ENCODE results near the gene RRAD. TPM values are rescaled to one million over a fixed set of nuclear protein-coding genes. Genes with fewer than 3 reads are reported as not detected.

Gene RRAD
- total and polyA plus RNA-seq, 2 donors (not counting 3 experiments of a cell fraction or from before 2014, with no cell fraction given) = 0.22 to 0.48 TPM

DNA sequence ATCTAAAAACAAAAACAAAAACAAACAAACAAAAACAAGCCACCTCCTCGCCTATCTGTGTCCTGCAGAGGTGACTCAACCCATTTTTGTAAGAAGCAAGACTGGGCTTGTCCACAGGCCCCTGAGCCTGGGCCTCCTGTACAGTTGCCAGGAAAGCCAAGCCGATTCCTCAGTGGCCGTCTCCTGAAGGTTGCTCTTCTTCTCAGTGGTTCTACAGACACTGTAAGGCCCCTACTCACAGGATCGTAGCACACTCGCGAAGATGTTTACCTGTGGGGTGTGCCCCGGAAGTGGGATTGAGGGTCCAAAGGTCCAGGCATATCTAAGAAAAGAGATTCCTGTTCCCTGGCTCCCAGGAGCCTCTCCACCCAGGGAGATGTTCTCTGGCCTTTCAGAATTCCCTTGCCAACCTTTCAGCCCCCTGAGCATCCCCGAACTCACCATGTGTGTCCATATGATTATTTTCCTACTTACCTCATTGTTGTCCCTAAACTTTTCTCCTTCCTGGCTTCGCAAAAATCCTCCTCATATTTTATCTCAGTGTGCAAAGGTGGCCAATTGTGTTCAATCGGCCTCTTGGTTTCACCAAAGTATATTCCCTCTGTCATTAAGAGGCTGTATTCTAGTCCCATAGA is 28.2 kb upstream of the RRAD start:
- BruUV-seq (replicated peaks) = no TSS peak
- Histone ChIP-seq H3K79me2 (ENCODE audit: control insufficient read depth, insufficient read depth, low read length) (no peaks in the 10 kb centered on the region), H3K36me3 (ENCODE audit: control insufficient read depth in 2 of 2, extremely low read depth in 1 of 2, insufficient read depth in 2 of 2, low read length in 2 of 2) (no peaks in the 10 kb centered on the region), H3K4me2 (ENCODE audit: insufficient read depth, low read length) (no peak overlapping the region), H3K4me1 (ENCODE audit: control insufficient read depth, extremely low read depth, insufficient read depth, low read length) (no peaks in the 10 kb centered on the region), H3K27me3 (ENCODE audit: control insufficient read depth in 2 of 2, insufficient read depth in 2 of 2, low read length in 2 of 2) (peaks cover 3 to 11% of the 10 kb centered on the region in 2 experiments), H3K9me3 (replicated peaks; ENCODE audit: control insufficient read depth, insufficient read depth, low read length) (no peaks in the 10 kb centered on the region), H3K9ac (replicated peaks; ENCODE audit: extremely low read depth, insufficient read depth, low read length) (no peak overlapping the region), H4K20me1 (replicated peaks; ENCODE audit: control insufficient read depth, extremely low read depth, insufficient read depth, low read length) (no peaks in the 10 kb centered on the region), H2AFZ (ENCODE audit: low read depth, low read length) (no peak overlapping the region), H3K4me3 (replicated peaks in 1 of 3; ENCODE audit: insufficient read depth in 1 of 3, low read depth in 1 of 3, low read length in 3 of 3) (no peak overlapping the region), H3K27ac (ENCODE audit: insufficient read depth, low read depth, low read length) (no peak overlapping the region), H3K9me1 (replicated peaks; ENCODE audit: control insufficient read depth, extremely low read depth, insufficient read depth, low read length) (no peaks in the 10 kb centered on the region)
- FAIRE-seq (no peak), DNase-seq (ENCODE audit: low read depth, low spot score) (no peak)
- dilution Hi-C loops (cut with MboI; ENCODE audit: extremely low pct_ligation_motif_present, low sequenced_read_pairs) = no loop called here
- intact Hi-C loops (cut with micrococcal nuclease) = loop anchor here (1.0 to 10.0 kb wide), 2 partner anchors 232 to 441 kb away; partner anchors contain the start of gene TPPP3
- ChIA-PET POLR2A (no interaction called here), CTCF (interaction anchor here (0.5 to 3.8 kb wide), 54 partner anchors 7 to 562 kb away, joined by 3 to 55 read pairs (median 4); partner anchors contain the start of genes B3GNT9, CES3, FBXL8 and MATCAP1)
- TF ChIP-seq EZH2 (IDR thresholded peaks at IDR 0.05; ENCODE audit: borderline replicate concordance, low read depth, low read length, severe bottlenecking) = no peak
- TF ChIP-seq POLR2AphosphoS5 (IDR thresholded peaks at IDR 0.05; ENCODE audit: insufficient read depth, low read depth, low read length) = no peak
- TF ChIP-seq POLR2A (IDR thresholded peaks at IDR 0.05; ENCODE audit: low read depth, low read length) = no peak

GRCh38 chr16:66952430-66953110 is 27.2 kb upstream of the RRAD start:
- Histone ChIP-seq H3K36me3 (ENCODE audit: control insufficient read depth in 2 of 2, extremely low read depth in 1 of 2, insufficient read depth in 2 of 2, low read length in 2 of 2) (no peaks in the 10 kb centered on the region), H3K9me1 (replicated peaks; ENCODE audit: control insufficient read depth, extremely low read depth, insufficient read depth, low read length) (no peaks in the 10 kb centered on the region), H3K79me2 (ENCODE audit: control insufficient read depth, insufficient read depth, low read length) (no peaks in the 10 kb centered on the region), H3K9ac (replicated peaks; ENCODE audit: extremely low read depth, insufficient read depth, low read length) (no peak overlapping the region), H3K27ac (ENCODE audit: insufficient read depth, low read depth, low read length) (no peak overlapping the region), H3K4me1 (ENCODE audit: control insufficient read depth, extremely low read depth, insufficient read depth, low read length) (peaks cover 9% of the 10 kb centered on the region), H3K27me3 (ENCODE audit: control insufficient read depth in 2 of 2, insufficient read depth in 2 of 2, low read length in 2 of 2) (peaks cover 4 to 11% of the 10 kb centered on the region in 2 experiments), H4K20me1 (replicated peaks; ENCODE audit: control insufficient read depth, extremely low read depth, insufficient read depth, low read length) (no peaks in the 10 kb centered on the region), H3K4me3 (replicated peaks in 1 of 3; ENCODE audit: insufficient read depth in 1 of 3, low read depth in 1 of 3, low read length in 3 of 3) (no peak overlapping the region), H2AFZ (ENCODE audit: low read depth, low read length) (no peak overlapping the region), H3K4me2 (ENCODE audit: insufficient read depth, low read length) (no peak overlapping the region), H3K9me3 (replicated peaks; ENCODE audit: control insufficient read depth, insufficient read depth, low read length) (no peaks in the 10 kb centered on the region)
- DNase-seq (ENCODE audit: low read depth, low spot score) = no peak
- ChIA-PET CTCF (interaction anchor here (0.7 to 3.8 kb wide), 14 partner anchors 8 to 447 kb away, joined by 3 to 55 read pairs (median 4); partner anchors contain the start of gene CES3), POLR2A (no interaction called here)
- no peak for TF ChIP-seq GATA2 (IDR thresholded peaks at IDR 0.05; ENCODE audit: insufficient read depth, insufficient read length, low read depth, low read length)
- TF ChIP-seq POLR2AphosphoS5 (IDR thresholded peaks at IDR 0.05; ENCODE audit: insufficient read depth, low read depth, low read length) = no peak
- no peak for TF ChIP-seq MAX (IDR thresholded peaks at IDR 0.05; ENCODE audit: insufficient read depth, insufficient read length)
- TF ChIP-seq JUN (IDR thresholded peaks at IDR 0.05; ENCODE audit: borderline replicate concordance, insufficient read depth, insufficient read length, low read depth) = no peak
- no peak for TF ChIP-seq POLR2A (IDR thresholded peaks at IDR 0.05; ENCODE audit: low read depth, low read length)
- TF ChIP-seq MYC (IDR thresholded peaks at IDR 0.05; ENCODE audit: low read depth, low read length) = no peak
- TF ChIP-seq FOS (IDR thresholded peaks at IDR 0.05; ENCODE audit: borderline replicate concordance, insufficient read depth, low read length) = no peak
- TF ChIP-seq, protein P1, sequence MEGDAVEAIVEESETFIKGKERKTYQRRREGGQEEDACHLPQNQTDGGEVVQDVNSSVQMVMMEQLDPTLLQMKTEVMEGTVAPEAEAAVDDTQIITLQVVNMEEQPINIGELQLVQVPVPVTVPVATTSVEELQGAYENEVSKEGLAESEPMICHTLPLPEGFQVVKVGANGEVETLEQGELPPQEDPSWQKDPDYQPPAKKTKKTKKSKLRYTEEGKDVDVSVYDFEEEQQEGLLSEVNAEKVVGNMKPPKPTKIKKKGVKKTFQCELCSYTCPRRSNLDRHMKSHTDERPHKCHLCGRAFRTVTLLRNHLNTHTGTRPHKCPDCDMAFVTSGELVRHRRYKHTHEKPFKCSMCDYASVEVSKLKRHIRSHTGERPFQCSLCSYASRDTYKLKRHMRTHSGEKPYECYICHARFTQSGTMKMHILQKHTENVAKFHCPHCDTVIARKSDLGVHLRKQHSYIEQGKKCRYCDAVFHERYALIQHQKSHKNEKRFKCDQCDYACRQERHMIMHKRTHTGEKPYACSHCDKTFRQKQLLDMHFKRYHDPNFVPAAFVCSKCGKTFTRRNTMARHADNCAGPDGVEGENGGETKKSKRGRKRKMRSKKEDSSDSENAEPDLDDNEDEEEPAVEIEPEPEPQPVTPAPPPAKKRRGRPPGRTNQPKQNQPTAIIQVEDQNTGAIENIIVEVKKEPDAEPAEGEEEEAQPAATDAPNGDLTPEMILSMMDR (IDR thresholded peaks at IDR 0.05; ENCODE audit: extremely low read depth in 1 of 2, insufficient read depth in 1 of 2, low read depth in 1 of 2, low read length in 2 of 2) = no peak
- TF ChIP-seq EZH2 (IDR thresholded peaks at IDR 0.05; ENCODE audit: borderline replicate concordance, low read depth, low read length, severe bottlenecking) = no peak
- BruUV-seq (replicated peaks) = no TSS peak
- FAIRE-seq = no peak
- dilution Hi-C loops (cut with MboI; ENCODE audit: extremely low pct_ligation_motif_present, low sequenced_read_pairs) = no loop called here
- intact Hi-C loops (cut with micrococcal nuclease) = loop anchor here (10.0 kb wide), 1 partner anchor 442 kb away; the partner anchor contains the start of gene TPPP3
